ENCODE measurements around the gene IGFBP4. TPM values are rescaled to one million over a fixed set of nuclear protein-coding genes. Genes with fewer than 3 reads are reported as not detected.

The IGFBP4 gene
- total and polyA plus RNA-seq, 2 donors from 2014 or later = 545 to 743 TPM

DNA sequence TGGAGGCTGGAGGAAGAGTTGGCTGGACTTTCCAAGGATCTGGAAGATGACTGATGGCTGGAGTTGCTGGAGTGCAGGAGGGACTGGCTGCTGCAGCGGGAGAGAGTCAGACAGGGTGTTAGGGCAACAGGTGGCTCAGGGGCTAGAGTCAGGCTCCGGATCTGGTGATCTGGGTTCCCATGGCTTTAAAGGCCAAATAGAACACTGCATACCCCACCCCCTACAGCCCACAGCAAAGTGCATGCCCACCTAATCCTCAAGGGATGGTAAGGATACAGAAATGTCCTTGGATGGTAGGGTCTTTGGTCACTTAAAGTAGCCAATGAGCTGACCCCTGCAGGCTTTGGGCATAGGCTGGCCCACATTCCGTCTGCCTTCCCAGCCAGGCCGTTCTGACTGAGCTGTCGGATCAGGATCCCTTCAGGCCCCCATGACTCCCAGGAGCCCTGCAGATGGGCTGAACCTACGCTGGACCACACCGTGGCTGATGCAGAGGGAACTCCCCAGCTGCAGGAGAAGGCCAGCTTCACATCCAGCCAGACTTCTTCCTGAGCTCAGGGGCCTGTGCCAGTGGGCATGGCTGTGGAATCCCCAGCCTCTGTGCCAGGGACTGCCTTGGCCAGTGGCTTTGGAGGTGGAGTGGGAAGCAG is 44.2 kb downstream of the IGFBP4 start:
- Histone ChIP-seq H3K4me3 (ENCODE audit: low read length in 3 of 3) (no peak overlapping the region), H3K27me3 (ENCODE audit: control insufficient read depth, insufficient read depth, low read length) (no peaks in the 10 kb centered on the region), H3K9ac (ENCODE audit: low read length in 3 of 3) (no peak overlapping the region), H3K9me3 (ENCODE audit: control insufficient read depth in 2 of 3, insufficient read depth in 1 of 3, low read length in 3 of 3) (no peaks in the 10 kb centered on the region), H3K36me3 (ENCODE audit: control insufficient read depth in 2 of 3, insufficient read depth in 3 of 3, low read length in 3 of 3) (no peaks in the 10 kb centered on the region), H3K4me1 (ENCODE audit: control insufficient read depth in 2 of 3, insufficient read depth in 2 of 3, low read depth in 1 of 3, low read length in 3 of 3) (peaks cover 3 to 7% (median 6%) of the 10 kb centered on the region in 3 donors), H3K27ac (ENCODE audit: low read depth in 2 of 2, low read length in 2 of 2) (no peak overlapping the region)
- intact Hi-C loops (cut with DNase I) = no loop called here
- FAIRE-seq = no peak
- peak in 1 of 5 donors; percentile 28 for DNase-seq
- TF ChIP-seq, protein P1, sequence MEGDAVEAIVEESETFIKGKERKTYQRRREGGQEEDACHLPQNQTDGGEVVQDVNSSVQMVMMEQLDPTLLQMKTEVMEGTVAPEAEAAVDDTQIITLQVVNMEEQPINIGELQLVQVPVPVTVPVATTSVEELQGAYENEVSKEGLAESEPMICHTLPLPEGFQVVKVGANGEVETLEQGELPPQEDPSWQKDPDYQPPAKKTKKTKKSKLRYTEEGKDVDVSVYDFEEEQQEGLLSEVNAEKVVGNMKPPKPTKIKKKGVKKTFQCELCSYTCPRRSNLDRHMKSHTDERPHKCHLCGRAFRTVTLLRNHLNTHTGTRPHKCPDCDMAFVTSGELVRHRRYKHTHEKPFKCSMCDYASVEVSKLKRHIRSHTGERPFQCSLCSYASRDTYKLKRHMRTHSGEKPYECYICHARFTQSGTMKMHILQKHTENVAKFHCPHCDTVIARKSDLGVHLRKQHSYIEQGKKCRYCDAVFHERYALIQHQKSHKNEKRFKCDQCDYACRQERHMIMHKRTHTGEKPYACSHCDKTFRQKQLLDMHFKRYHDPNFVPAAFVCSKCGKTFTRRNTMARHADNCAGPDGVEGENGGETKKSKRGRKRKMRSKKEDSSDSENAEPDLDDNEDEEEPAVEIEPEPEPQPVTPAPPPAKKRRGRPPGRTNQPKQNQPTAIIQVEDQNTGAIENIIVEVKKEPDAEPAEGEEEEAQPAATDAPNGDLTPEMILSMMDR (IDR thresholded peaks at IDR 0.05; ENCODE audit: borderline replicate concordance, extremely low read depth, insufficient read depth) = no peak

DNA sequence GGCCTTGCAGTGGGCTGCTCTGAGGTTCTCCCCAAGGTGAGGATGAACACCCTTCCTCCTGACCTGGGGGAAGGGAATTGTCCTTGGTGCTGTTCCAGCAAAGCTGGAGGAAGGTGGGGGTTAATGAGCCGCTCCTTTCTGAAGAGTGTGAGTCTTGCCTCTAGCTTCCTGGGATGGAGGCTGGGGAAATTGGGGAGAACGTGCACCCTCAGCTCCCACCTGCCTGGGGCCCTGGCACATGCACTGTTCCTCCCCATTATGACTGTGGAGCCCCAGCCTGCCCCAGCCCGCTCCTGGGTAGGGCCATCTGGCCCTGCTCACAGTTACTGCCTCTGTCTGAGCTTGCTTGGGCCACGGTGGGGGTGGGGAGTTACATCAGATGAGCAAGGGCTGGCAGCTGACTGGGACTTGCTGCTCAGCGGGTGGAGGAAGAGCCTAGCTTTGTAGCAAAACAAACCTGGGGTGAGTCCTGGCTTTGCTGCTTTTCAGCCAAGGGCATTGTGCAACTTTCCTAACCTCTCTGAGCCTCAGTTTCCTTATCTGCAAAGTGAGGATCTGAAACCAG is 47.1 kb downstream of the IGFBP4 start:
- H3K9ac ChIP-seq (ENCODE audit: low read length in 3 of 3) = peak overlapping the region in 1 of 3 donors; percentile 34

DNA sequence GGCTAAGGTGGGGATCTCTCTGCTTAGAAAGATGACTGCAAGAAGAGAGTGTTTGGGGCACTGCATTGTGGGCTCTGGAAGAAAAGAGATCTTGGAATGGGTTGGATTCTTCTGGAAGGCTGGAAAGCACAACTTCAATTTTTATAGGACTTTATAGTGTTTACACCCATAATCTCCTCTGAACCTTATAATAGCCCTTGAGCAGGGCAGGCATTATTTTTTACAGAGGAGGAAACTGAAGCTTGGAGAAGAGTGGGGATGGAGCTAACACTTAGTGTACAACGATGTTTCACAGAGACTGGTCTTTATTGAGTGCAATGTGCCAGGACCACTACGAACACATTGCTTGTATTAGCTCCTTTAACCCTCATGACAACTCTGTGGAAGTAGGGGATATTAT is 47.7 kb downstream of the IGFBP4 start:
- intact Hi-C loops (cut with DNase I) = no loop called here
- H3K27me3 ChIP-seq (ENCODE audit: control insufficient read depth, insufficient read depth, low read length) = no peaks in the 10 kb centered on the region
- H3K27ac ChIP-seq (ENCODE audit: low read depth in 2 of 2, low read length in 2 of 2) = no peak overlapping the region
- H3K4me3 ChIP-seq (ENCODE audit: low read length in 3 of 3) = no peak overlapping the region
- H3K9ac ChIP-seq (ENCODE audit: low read length in 3 of 3) = no peak overlapping the region
- DNase-seq (no peak), FAIRE-seq (no peak)
- peaks cover 3 to 7% (median 6%) of the 10 kb centered on the region in 3 donors for H3K4me1 ChIP-seq (ENCODE audit: control insufficient read depth in 2 of 3, insufficient read depth in 2 of 3, low read depth in 1 of 3, low read length in 3 of 3)
- H3K36me3 ChIP-seq (ENCODE audit: control insufficient read depth in 2 of 3, insufficient read depth in 3 of 3, low read length in 3 of 3) = no peaks in the 10 kb centered on the region
- TF ChIP-seq, protein P1 (IDR thresholded peaks at IDR 0.05; ENCODE audit: borderline replicate concordance, extremely low read depth, insufficient read depth) = no peak
- no peaks in the 10 kb centered on the region for H3K9me3 ChIP-seq (ENCODE audit: control insufficient read depth in 2 of 3, insufficient read depth in 1 of 3, low read length in 3 of 3)

More for the DNA sequence above, 47.1 kb downstream of the IGFBP4 start:
- H3K27ac ChIP-seq (ENCODE audit: low read depth in 2 of 2, low read length in 2 of 2) = peak overlapping the region in 1 of 2 donors; percentile 43
- FAIRE-seq = no peak
- no peaks in the 10 kb centered on the region for H3K36me3 ChIP-seq (ENCODE audit: control insufficient read depth in 2 of 3, insufficient read depth in 3 of 3, low read length in 3 of 3)
- peaks cover 3 to 7% (median 6%) of the 10 kb centered on the region in 3 donors for H3K4me1 ChIP-seq (ENCODE audit: control insufficient read depth in 2 of 3, insufficient read depth in 2 of 3, low read depth in 1 of 3, low read length in 3 of 3)
- no peaks in the 10 kb centered on the region for H3K9me3 ChIP-seq (ENCODE audit: control insufficient read depth in 2 of 3, insufficient read depth in 1 of 3, low read length in 3 of 3)
- DNase-seq = peak; percentile 48 to 89 (median 78)
- no peak overlapping the region for H3K4me3 ChIP-seq (ENCODE audit: low read length in 3 of 3)
- intact Hi-C loops (cut with DNase I) = no loop called here
- TF ChIP-seq, protein P1 (IDR thresholded peaks at IDR 0.05; ENCODE audit: borderline replicate concordance, extremely low read depth, insufficient read depth) = no peak
- H3K27me3 ChIP-seq (ENCODE audit: control insufficient read depth, insufficient read depth, low read length) = no peaks in the 10 kb centered on the region
